H1 (cell line): ENCODE results near the gene OXLD1. TPM values are rescaled to one million over a fixed set of nuclear protein-coding genes. Genes with fewer than 3 reads are reported as not detected.

Experiments
- BACH1 ChIP-seq: IDR thresholded peaks from 2 replicates; pipeline ENCODE4 v1.6.1; 2012; ENCODE audit warnings: low read length, improper control_type of control experiment
- FOSL1 ChIP-seq: IDR thresholded peaks from 2 replicates; pipeline ENCODE4 v1.6.1; 2011; ENCODE audit warnings: mild to moderate bottlenecking, low read depth, low read length, moderate library complexity; ENCODE audit not compliant: insufficient read depth
- KDM4A ChIP-seq: IDR thresholded peaks from one replicate; pipeline ENCODE4 v1.7.1; 2012; ENCODE audit warnings: low read depth, mild to moderate bottlenecking, moderate library complexity, low read length, inconsistent platforms; ENCODE audit not compliant: severe bottlenecking
- POLR2AphosphoS5 ChIP-seq: IDR thresholded peaks from 2 replicates; pipeline ENCODE4 v1.6.1; 2011; ENCODE audit warnings: low read depth, low read length
- TAF1 ChIP-seq: IDR thresholded peaks from 2 replicates; pipeline ENCODE4 v1.6.1; 2011; ENCODE audit warnings: mild to moderate bottlenecking, low read depth, low read length
- polyA plus RNA-seq, 7 experiments: library from polyadenylated mRNA; depleted of rRNA in 3 of 7; stranded (reverse) in 5 of 7; unstranded in 2 of 7; fragments of >200 nt in 5 of 7; fragments of 200-250 nt in 2 of 7; gene quantifications; 1 replicate in 5 of 7; 2 replicates in 1 of 7; 4 replicates in 1 of 7; pipeline versions ENCODE4 v1.2.1 to v1.2.3, GENCODE V29; 2011 to 2013; ENCODE audit warnings: missing spikeins in 2 of 7, mixed read lengths in 2 of 7
- total RNA-seq: library from RNA; stranded (reverse); fragmentation: NEBNext Ultra II Directional; extraction: Animal tissue kit (Norgen Biotek cat#: 25700); gene quantifications from 2 replicates; pipeline ENCODE4 v1.2.1, GENCODE V29; 2021
- TF ChIP-seq, protein P1 (sequence below): fragments of 300-600 bp; sonication (generic); IDR thresholded peaks from 2 replicates; pipeline ENCODE4 v1.7.1; 2012; ENCODE audit warnings: low read length, moderate library complexity, mild to moderate bottlenecking, inconsistent platforms; ENCODE audit not compliant: insufficient replicate concordance

OXLD1 gene
- total and polyA plus RNA-seq, 2 of the 8 experiments (the other 6 are each of a cell fraction or from before 2014, with no cell fraction given) = 41.5 to 61.9 TPM

DNA sequence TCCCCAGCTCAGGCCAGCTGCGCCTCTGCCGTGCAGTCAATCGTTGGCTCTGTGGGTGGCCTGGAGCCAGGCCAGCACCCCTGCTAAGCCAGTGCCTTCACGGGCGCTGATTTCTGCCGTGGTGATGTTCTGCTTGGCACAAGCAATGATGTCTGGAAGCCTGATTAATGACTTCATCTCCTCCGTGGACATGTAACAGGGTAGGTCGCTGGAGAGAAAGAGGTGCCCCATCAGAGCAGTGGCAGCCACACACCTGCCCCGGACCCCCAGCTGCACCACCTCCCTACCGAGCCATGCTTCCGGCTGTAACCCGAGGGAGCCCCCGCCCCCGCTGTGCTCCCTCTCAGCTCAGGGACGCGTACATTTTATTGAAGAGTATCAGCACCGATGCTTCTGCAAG lies 15.3 kb upstream of the OXLD1 start (continued):
- TF ChIP-seq FOSL1 (no peak), TAF1 (no peak), POLR2AphosphoS5 (no peak), KDM4A (no peak), BACH1 (no peak)
- TF ChIP-seq, protein P1, sequence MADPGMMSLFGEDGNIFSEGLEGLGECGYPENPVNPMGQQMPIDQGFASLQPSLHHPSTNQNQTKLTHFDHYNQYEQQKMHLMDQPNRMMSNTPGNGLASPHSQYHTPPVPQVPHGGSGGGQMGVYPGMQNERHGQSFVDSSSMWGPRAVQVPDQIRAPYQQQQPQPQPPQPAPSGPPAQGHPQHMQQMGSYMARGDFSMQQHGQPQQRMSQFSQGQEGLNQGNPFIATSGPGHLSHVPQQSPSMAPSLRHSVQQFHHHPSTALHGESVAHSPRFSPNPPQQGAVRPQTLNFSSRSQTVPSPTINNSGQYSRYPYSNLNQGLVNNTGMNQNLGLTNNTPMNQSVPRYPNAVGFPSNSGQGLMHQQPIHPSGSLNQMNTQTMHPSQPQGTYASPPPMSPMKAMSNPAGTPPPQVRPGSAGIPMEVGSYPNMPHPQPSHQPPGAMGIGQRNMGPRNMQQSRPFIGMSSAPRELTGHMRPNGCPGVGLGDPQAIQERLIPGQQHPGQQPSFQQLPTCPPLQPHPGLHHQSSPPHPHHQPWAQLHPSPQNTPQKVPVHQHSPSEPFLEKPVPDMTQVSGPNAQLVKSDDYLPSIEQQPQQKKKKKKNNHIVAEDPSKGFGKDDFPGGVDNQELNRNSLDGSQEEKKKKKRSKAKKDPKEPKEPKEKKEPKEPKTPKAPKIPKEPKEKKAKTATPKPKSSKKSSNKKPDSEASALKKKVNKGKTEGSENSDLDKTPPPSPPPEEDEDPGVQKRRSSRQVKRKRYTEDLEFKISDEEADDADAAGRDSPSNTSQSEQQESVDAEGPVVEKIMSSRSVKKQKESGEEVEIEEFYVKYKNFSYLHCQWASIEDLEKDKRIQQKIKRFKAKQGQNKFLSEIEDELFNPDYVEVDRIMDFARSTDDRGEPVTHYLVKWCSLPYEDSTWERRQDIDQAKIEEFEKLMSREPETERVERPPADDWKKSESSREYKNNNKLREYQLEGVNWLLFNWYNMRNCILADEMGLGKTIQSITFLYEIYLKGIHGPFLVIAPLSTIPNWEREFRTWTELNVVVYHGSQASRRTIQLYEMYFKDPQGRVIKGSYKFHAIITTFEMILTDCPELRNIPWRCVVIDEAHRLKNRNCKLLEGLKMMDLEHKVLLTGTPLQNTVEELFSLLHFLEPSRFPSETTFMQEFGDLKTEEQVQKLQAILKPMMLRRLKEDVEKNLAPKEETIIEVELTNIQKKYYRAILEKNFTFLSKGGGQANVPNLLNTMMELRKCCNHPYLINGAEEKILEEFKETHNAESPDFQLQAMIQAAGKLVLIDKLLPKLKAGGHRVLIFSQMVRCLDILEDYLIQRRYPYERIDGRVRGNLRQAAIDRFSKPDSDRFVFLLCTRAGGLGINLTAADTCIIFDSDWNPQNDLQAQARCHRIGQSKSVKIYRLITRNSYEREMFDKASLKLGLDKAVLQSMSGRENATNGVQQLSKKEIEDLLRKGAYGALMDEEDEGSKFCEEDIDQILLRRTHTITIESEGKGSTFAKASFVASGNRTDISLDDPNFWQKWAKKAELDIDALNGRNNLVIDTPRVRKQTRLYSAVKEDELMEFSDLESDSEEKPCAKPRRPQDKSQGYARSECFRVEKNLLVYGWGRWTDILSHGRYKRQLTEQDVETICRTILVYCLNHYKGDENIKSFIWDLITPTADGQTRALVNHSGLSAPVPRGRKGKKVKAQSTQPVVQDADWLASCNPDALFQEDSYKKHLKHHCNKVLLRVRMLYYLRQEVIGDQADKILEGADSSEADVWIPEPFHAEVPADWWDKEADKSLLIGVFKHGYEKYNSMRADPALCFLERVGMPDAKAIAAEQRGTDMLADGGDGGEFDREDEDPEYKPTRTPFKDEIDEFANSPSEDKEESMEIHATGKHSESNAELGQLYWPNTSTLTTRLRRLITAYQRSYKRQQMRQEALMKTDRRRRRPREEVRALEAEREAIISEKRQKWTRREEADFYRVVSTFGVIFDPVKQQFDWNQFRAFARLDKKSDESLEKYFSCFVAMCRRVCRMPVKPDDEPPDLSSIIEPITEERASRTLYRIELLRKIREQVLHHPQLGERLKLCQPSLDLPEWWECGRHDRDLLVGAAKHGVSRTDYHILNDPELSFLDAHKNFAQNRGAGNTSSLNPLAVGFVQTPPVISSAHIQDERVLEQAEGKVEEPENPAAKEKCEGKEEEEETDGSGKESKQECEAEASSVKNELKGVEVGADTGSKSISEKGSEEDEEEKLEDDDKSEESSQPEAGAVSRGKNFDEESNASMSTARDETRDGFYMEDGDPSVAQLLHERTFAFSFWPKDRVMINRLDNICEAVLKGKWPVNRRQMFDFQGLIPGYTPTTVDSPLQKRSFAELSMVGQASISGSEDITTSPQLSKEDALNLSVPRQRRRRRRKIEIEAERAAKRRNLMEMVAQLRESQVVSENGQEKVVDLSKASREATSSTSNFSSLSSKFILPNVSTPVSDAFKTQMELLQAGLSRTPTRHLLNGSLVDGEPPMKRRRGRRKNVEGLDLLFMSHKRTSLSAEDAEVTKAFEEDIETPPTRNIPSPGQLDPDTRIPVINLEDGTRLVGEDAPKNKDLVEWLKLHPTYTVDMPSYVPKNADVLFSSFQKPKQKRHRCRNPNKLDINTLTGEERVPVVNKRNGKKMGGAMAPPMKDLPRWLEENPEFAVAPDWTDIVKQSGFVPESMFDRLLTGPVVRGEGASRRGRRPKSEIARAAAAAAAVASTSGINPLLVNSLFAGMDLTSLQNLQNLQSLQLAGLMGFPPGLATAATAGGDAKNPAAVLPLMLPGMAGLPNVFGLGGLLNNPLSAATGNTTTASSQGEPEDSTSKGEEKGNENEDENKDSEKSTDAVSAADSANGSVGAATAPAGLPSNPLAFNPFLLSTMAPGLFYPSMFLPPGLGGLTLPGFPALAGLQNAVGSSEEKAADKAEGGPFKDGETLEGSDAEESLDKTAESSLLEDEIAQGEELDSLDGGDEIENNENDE = no peak
- TF ChIP-seq, all 59 proteins: peak for 0
